H9 (cell line): ENCODE data around the gene CES2. TPM values are rescaled to one million over a fixed set of nuclear protein-coding genes. Genes with fewer than 3 reads are reported as not detected.

ENCODE experiments used
- DNase-seq: peaks from one replicate; pipeline ENCODE4 v3.0.0-alpha.2; 2017
- H2AFZ ChIP-seq: one replicate; pipeline ENCODE4 v1.6.1; 2013; ENCODE audit warnings: mild to moderate bottlenecking, low read length, control low read depth, moderate library complexity
- H2AK5ac ChIP-seq: 2 replicates; pipeline ENCODE4 v1.6.1; 2013; ENCODE audit warnings: low read length, control low read depth, mixed read lengths; ENCODE audit not compliant: insufficient read length
- H2BK120ac ChIP-seq: one replicate; pipeline ENCODE4 v1.6.1; 2013; ENCODE audit warnings: low read depth, mild to moderate bottlenecking, low read length, control low read depth, inconsistent platforms; ENCODE audit not compliant: poor library complexity, severe bottlenecking
- H2BK12ac ChIP-seq: 2 replicates; pipeline ENCODE4 v1.6.1; 2013; ENCODE audit warnings: low read length, control low read depth, mixed read lengths, low read depth; ENCODE audit not compliant: insufficient read length
- H2BK15ac ChIP-seq: 2 replicates; pipeline ENCODE4 v1.6.1; 2013; ENCODE audit warnings: low read depth, low read length, control low read depth
- H2BK20ac ChIP-seq: one replicate; pipeline ENCODE4 v1.6.1; 2013; ENCODE audit warnings: low read depth, mild to moderate bottlenecking, low read length, control low read depth, inconsistent platforms; ENCODE audit not compliant: poor library complexity, severe bottlenecking
- H2BK5ac ChIP-seq: 2 replicates; pipeline ENCODE4 v1.6.1; 2013; ENCODE audit warnings: low read length, control low read depth, mixed read lengths; ENCODE audit not compliant: insufficient read length
- H3K14ac ChIP-seq: 2 replicates; pipeline ENCODE4 v1.6.1; 2013; ENCODE audit warnings: low read length, control low read depth; ENCODE audit not compliant: insufficient read depth
- H3K18ac ChIP-seq: 2 replicates; pipeline ENCODE4 v1.6.1; 2013; ENCODE audit warnings: low read depth, mild to moderate bottlenecking, mixed read lengths, low read length, control low read depth; ENCODE audit not compliant: insufficient read length
- H3K23ac ChIP-seq: 2 replicates; pipeline ENCODE4 v1.6.1; 2013; ENCODE audit warnings: low read length, control low read depth, mixed read lengths, low read depth; ENCODE audit not compliant: insufficient read length
- H3K23me2 ChIP-seq: 2 replicates; pipeline ENCODE4 v1.6.1; 2013; ENCODE audit warnings: low read depth, mild to moderate bottlenecking, mixed read lengths, low read length, control low read depth; ENCODE audit not compliant: insufficient read length, poor library complexity, severe bottlenecking
- H3K27ac ChIP-seq: 2 replicates; pipeline ENCODE4 v1.5.1; 2013; ENCODE audit warnings: low read length, control low read depth, mixed read lengths, low read depth; ENCODE audit not compliant: insufficient read length
- H3K27me3 ChIP-seq: 2 replicates; pipeline ENCODE4 v1.6.1; 2013; ENCODE audit warnings: low read length, control low read depth, inconsistent platforms; ENCODE audit not compliant: insufficient read depth
- H3K4ac ChIP-seq: 2 replicates; pipeline ENCODE4 v1.6.1; 2013; ENCODE audit warnings: low read depth, mild to moderate bottlenecking, control low read depth, inconsistent platforms, low read length, moderate library complexity
- H3K4me1 ChIP-seq: 2 replicates; pipeline ENCODE4 v1.6.1; 2013; ENCODE audit warnings: low read length, control low read depth, inconsistent platforms; ENCODE audit not compliant: insufficient read depth
- H3K4me2 ChIP-seq: 2 replicates; pipeline ENCODE4 v1.6.1; 2013; ENCODE audit warnings: low read length, control low read depth, mixed read lengths; ENCODE audit not compliant: insufficient read length, insufficient read depth
- H3K56ac ChIP-seq: 2 replicates; pipeline ENCODE4 v1.6.1; 2013; ENCODE audit warnings: low read depth, mild to moderate bottlenecking, mixed read lengths, low read length, control low read depth; ENCODE audit not compliant: insufficient read length
- H3K79me1 ChIP-seq: 2 replicates; pipeline ENCODE4 v1.6.1; 2013; ENCODE audit warnings: low read depth, mild to moderate bottlenecking, moderate library complexity, low read length, control low read depth, inconsistent platforms; ENCODE audit not compliant: insufficient read depth, poor library complexity, severe bottlenecking
- H3K79me2 ChIP-seq: 2 replicates; pipeline ENCODE4 v1.6.1; 2013; ENCODE audit warnings: low read length, control low read depth, inconsistent platforms; ENCODE audit not compliant: insufficient read depth
- H3K9ac ChIP-seq: 2 replicates; pipeline ENCODE4 v1.6.1; 2013; ENCODE audit warnings: low read length, control low read depth, mixed read lengths; ENCODE audit not compliant: insufficient read length; ENCODE audit errors: extremely low read depth
- H3K9me3 ChIP-seq: one replicate; pipeline ENCODE4 v1.6.1; 2013; ENCODE audit warnings: low read depth, low read length, inconsistent platforms; ENCODE audit not compliant: control insufficient read depth
- H3T11ph ChIP-seq: one replicate; pipeline ENCODE4 v1.6.1; 2013; ENCODE audit warnings: mild to moderate bottlenecking, low read length, control low read depth, inconsistent platforms
- H4K20me1 ChIP-seq: one replicate; pipeline ENCODE4 v1.6.1; 2013; ENCODE audit not compliant: control insufficient read depth, insufficient read length, insufficient read depth
- H4K5ac ChIP-seq: 2 replicates; pipeline ENCODE4 v1.6.1; 2013; ENCODE audit warnings: low read depth, mild to moderate bottlenecking, mixed read lengths, low read length, control low read depth; ENCODE audit not compliant: insufficient read length
- H4K8ac ChIP-seq: replicated peaks from 2 replicates; pipeline ENCODE4 v1.6.1; 2013; ENCODE audit warnings: low read length, control low read depth, mixed read lengths, low read depth; ENCODE audit not compliant: insufficient read length
- H4K91ac ChIP-seq: 2 replicates; pipeline ENCODE4 v1.6.1; 2013; ENCODE audit warnings: low read depth, mild to moderate bottlenecking, moderate library complexity, mixed read lengths, low read length, control low read depth; ENCODE audit not compliant: insufficient read length
- H3K27ac Mint-ChIP-seq, 3 experiments: 2 replicates in 2 of 3; 3 replicates in 1 of 3; pipeline ENCODE4 v1.8.0; 2020 to 2021; ENCODE audit warnings: mixed read lengths in 3 of 3, mild to moderate bottlenecking in 1 of 3, moderate library complexity in 1 of 3
- H3K27me3 Mint-ChIP-seq: 2 replicates; pipeline ENCODE4 v1.8.0; 2021; ENCODE audit warnings: low read depth, mild to moderate bottlenecking, moderate library complexity, mixed read lengths
- H3K36me3 Mint-ChIP-seq, 3 experiments: 2 replicates in 2 of 3; 3 replicates in 1 of 3; pipeline ENCODE4 v1.8.0; 2020 to 2021; ENCODE audit warnings: low read depth in 3 of 3, mixed read lengths in 3 of 3; ENCODE audit not compliant: insufficient read depth in 1 of 3
- H3K4me1 Mint-ChIP-seq, 2 experiments: 2 replicates each; pipeline ENCODE4 v1.8.0; 2020; ENCODE audit warnings: mixed read lengths in 2 of 2
- H3K4me3 Mint-ChIP-seq, 2 experiments: 2 replicates in 1 of 2; 3 replicates in 1 of 2; pipeline ENCODE4 v1.8.0; 2020 to 2021; ENCODE audit warnings: mild to moderate bottlenecking in 2 of 2, mixed read lengths in 2 of 2, moderate library complexity in 1 of 2
- H3K9me3 Mint-ChIP-seq, 2 experiments: 2 replicates in 1 of 2; 3 replicates in 1 of 2; pipeline ENCODE4 v1.8.0; 2020; ENCODE audit warnings: mild to moderate bottlenecking in 2 of 2, mixed read lengths in 2 of 2, moderate library complexity in 1 of 2
- WGBS: extraction: QIAGEN DNeasy Blood & Tissue Kit; methylation state at CpG from one replicate; pipeline ENCODE4 v1.1.7; 2013; ENCODE audit warnings: missing lambda C conversion rate, low lambda C conversion rate, mixed read lengths; ENCODE audit not compliant: insufficient read length; ENCODE audit errors: extremely low coverage; 5-methylcytosine and 5-hydroxymethylcytosine counted together
- total RNA-seq: library from RNA; stranded (reverse); gene quantifications from 2 replicates; pipeline ENCODE4 v1.2.1, GENCODE V29; 2021
- TF ChIP-seq, protein P1 (sequence below): fragments of 200-600 bp; sonication (generic); conservative IDR thresholded peaks from 3 replicates; pipeline ENCODE4 v1.8.0; 2021; ENCODE audit warnings: antibody characterized with exemption, mild to moderate bottlenecking

The CES2 gene
- total RNA-seq, 1 experiment from 2014 or later = 28.2 TPM

DNA sequence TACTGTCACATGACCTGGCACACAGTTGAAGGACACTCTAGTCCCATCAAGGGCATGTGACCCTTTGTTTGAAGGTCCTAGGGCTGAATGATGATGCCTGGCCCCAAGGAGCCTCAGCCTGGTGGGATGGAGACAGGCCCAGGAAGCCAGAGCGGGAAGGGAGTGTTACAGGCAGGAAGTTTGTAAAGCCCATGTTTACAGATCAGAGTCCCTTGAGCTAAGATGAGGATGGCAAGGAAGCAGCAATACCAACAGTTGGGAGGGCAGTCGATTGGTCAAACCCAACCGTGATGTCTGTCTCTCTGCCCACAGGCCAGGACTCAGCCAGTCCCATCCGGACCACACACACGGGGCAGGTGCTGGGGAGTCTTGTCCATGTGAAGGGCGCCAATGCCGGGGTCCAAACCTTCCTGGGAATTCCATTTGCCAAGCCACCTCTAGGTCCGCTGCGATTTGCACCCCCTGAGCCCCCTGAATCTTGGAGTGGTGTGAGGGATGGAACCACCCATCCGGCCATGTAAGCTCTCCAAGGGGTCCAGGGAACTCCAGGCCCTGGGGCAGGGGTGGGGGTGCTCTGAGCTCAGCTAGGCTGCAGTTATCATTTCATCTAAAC lies 2.5 kb downstream of the CES2 start:
- Histone ChIP-seq H3T11ph (no peak overlapping the region), H3K9ac (no peak overlapping the region), H3K14ac (no peak overlapping the region; the same call in 1 of the 2 replicates), H3K79me1 (no peaks in the 10 kb centered on the region), H3K4me1 (no peaks in the 10 kb centered on the region), H3K18ac (no peak overlapping the region), H4K91ac (no peak overlapping the region), H3K27me3 (no peaks in the 10 kb centered on the region), H2BK15ac (no peak overlapping the region), H3K23ac (no peak overlapping the region), H3K9me3 (no peaks in the 10 kb centered on the region), H2BK20ac (no peak overlapping the region), H3K79me2 (no peaks in the 10 kb centered on the region), H4K8ac (no peak overlapping the region), H2BK5ac (no peak overlapping the region), H4K20me1 (no peaks in the 10 kb centered on the region), H3K4ac (no peak overlapping the region), H3K4me2 (no peak overlapping the region), H2AK5ac (no peak overlapping the region), H3K27ac (no peak overlapping the region), H2AFZ (no peak overlapping the region), H2BK120ac (no peak overlapping the region), H3K56ac (no peak overlapping the region), H3K23me2 (peaks cover 16% of the 10 kb centered on the region), H4K5ac (no peak overlapping the region), H2BK12ac (no peak overlapping the region)
- Mint-ChIP-seq H3K36me3 (peaks cover 11 to 39% (median 30%) of the 10 kb centered on the region in 3 experiments), H3K27me3 (no peaks in the 10 kb centered on the region), H3K4me3 (no peak overlapping the region), H3K9me3 (no peaks in the 10 kb centered on the region), H3K4me1 (peaks cover 13 to 25% of the 10 kb centered on the region in 2 experiments), H3K27ac (no peak overlapping the region)
- TF ChIP-seq, protein P1, sequence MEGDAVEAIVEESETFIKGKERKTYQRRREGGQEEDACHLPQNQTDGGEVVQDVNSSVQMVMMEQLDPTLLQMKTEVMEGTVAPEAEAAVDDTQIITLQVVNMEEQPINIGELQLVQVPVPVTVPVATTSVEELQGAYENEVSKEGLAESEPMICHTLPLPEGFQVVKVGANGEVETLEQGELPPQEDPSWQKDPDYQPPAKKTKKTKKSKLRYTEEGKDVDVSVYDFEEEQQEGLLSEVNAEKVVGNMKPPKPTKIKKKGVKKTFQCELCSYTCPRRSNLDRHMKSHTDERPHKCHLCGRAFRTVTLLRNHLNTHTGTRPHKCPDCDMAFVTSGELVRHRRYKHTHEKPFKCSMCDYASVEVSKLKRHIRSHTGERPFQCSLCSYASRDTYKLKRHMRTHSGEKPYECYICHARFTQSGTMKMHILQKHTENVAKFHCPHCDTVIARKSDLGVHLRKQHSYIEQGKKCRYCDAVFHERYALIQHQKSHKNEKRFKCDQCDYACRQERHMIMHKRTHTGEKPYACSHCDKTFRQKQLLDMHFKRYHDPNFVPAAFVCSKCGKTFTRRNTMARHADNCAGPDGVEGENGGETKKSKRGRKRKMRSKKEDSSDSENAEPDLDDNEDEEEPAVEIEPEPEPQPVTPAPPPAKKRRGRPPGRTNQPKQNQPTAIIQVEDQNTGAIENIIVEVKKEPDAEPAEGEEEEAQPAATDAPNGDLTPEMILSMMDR = no peak
- no peak for DNase-seq
- WGBS = no CpG with 5 or more reads among the region's 10 CpGs
